TTC549 (cell line): ENCODE results near the gene GJC2.

Source experiments
- FAIRE-seq: peaks from 2 replicates; lab custom pipeline; 2012; peaks lifted over from hg19 to GRCh38; lab: Jason Lieb, UNC

The GJC2 gene

DNA sequence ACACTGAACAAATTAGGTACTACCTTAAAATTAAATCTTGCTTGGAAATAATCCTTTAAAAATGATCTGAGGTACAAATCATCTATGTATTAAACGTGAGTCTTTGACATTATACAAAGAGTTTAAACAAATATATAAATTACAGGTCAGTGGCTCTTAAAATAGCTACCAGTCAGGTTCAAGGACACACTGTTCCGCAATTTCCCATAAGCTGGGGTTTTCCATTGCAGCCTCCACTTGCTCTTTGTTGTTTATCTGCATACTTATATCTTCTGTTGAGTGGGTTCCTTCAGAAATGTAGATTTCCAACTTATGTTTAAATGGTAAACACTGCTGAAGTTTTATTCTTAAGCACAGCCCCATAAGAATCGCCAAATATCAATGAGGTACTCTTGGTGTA is 34.9 kb upstream of the GJC2 start:
- FAIRE-seq = peak; percentile 64

DNA sequence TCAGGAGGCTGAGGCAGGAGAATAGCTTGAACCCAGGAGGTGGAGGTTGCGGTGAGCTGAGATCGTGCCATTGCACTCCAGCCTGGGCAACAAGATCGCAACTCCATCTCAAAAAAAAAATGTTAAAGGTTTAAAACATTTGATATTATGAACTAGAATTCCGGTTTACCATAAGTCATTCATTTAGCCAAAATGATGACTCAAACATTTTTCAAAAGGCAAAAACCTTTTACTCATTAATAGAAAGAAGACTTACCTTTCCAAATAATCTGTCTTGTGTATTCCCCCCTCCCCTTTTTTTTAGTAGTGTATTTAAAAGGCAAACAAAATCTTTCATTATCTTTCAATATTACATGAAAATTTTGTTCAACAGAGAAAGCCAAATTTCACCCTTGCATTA is 32.4 kb upstream of the GJC2 start:
- no peak for FAIRE-seq

DNA sequence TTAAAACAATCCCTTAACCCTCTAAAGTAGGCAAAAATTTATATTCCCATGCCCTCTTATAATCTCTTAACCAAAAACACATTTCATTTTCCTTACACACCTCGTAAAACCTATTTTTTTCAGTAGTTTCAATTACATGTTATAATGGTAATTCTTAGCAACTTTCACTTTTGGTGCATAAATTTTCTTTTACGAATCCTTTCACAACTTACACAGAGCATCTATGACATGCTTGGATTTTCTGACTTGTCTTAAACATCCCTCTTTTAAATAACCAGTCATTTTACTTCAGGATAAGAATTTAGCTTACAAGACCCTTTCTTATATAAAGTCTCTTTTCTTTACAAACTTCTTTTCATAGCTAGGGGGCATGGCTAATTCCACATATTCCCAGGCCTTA is 31.7 kb upstream of the GJC2 start:
- FAIRE-seq = no peak

DNA sequence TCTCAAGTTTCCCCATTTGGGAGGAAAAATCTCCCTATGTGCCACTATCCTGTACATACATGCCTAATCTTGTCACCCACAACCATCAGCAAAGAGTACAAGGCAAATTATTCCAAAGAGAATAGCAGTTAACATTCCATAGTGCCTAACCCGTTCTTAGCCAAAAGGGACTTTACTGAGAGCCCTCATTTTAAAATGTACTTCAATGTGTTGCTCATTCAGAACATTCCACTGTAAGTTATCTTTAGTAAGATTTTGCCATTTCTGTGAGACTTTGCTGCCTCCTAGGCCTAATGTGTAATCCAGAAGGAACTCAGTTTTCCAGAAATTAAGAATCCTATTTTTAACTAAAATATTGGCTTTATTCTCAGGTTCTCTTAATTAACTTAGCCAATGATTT is 29.4 kb upstream of the GJC2 start:
- no peak for FAIRE-seq

DNA sequence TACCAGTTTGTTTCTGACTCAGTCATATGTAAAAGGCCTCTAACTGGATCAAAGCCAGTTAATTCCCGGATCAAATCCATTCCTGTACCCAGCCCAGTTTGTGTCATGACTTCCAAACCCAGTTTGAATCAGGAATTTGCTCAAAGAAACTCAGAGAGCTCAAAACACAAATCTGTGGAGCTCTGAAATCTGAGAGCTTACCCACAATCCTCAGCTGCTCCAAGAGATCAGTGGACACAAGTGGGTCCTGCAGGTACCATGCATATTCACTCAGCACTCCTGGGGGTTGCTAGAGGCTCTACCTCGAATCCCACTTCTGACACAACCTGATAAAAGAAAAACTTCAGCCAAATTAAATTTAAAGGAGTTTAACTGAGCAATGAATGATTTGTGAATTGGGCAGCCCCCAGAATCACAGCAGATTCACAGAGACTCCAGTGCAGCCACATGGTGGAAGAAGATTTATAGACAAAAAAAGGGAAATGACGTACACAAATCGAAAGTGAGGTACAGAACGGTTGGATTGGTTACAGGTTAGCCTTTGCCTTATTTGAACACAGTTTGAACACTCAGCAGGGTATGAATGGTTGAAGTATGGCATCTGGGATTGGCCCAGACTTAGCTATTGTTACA is 28.8 kb upstream of the GJC2 start:
- FAIRE-seq = no peak

DNA sequence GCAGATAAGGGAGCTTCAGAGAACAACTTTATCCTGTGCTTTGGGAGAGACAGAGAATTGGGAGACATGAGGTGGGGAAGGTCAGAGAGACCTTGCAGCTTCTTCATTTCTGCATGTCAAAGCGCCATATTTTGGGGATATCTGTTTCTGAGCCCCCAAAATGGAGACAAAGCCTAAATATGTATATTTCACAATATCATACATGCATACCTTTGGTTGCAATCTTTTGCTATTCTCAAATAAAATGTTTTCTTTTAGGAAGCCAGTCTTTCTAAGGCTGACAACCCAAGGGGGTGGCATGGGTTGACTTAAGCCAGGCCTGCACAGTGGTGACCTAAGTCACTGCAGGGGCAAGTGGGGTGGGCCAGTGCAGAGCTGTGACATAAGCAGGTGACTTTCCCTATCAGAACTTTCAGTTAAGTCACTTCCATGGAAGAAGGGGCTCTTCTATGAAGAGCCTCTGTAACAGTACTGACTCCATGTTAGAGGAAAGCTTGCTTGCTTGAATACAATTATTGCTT is 26.7 kb upstream of the GJC2 start:
- no peak for FAIRE-seq

DNA sequence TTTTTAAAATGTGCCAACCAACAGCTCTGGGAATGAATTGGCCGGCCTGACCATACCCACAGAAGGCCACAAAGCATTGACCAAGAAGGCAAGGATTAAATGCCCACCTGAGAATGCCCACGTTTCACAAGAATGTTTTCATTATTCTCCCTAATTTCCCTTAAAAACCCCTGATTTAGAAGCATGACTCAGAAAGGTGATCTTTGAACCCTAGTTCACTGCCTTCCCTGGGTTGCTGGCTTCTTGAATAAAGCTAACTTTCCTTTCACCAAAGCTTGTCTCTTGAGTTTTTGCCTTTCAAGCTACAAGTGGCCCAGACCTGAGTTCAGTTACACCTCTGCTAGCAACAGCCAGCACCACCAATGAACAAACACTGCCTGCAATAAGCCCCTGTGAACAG is 26.2 kb upstream of the GJC2 start:
- FAIRE-seq = no peak

DNA sequence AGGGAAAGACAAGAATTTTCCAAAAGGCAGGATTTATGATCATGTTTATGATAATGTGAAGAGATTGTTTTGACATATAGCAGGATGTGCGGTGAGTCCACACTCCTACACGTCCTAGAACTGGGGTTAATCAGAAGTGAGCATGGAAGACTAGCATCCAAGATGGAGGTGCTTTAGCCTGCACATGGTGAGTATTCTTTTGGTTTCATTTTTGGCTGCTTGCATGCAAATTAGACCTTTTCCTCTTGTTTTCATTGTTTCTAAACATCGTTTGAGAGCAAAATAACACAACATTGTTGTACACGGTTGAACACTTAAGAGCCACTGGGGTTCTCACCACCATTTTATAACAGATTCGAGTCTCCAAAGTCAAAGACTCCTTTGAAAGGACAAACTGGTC is 24.5 kb upstream of the GJC2 start:
- FAIRE-seq = no peak

DNA sequence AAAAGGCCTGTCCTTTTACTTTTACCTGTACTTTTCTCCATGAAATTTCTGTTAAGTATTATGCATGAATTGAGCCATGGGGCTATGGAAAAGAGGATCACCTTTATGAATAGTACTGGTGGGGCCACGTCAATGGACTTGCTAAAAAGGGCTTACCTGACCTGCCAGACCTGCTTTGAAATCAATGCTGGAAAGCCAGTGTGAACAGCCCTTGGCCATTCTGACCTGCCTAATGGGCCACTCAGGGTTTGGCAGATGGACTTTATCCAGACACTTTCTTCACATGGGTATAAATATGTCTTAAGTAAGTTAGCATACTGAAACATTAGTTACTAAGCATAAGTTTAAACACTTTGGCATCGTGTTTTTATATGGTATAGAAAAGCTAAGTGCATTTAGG is 18.0 kb upstream of the GJC2 start:
- no peak for FAIRE-seq

DNA sequence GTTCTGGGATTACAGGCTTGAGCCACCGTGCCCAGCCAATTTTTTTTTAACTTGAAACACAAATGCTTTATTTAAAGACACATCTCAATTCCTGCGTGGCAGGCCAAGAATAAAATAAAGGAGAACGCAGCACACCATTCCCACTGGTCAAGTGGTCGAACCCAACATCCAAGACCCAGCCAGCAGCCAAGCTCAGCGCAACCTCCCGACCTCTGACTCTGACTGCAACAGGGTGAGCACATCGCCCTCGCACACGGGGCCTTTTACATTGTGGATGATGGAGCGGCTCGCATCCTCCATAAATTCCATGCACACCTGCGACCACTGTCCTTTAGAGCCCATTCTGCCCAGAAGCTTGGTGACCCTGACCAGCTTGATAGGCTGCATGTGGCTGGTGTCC is 15.1 kb upstream of the GJC2 start:
- no peak for FAIRE-seq

DNA sequence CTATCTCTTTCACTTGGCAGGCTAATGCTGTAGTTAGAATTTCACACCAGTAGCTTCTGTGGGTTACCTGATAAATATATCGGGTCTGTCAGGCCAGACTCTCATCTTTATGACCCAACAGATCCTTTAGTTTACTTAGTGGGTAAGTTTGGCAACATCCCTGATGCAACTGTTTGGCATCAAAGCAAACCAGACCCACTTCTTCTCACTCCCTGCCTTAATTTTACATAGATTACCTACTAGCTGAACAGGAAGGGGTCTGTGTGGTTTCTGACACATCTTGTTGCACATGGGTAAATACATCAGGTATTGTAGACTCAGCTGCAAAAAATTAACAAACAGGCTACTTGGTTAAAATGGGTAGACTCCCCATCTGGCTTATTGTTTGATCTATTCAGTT is 12.8 kb upstream of the GJC2 start:
- no peak for FAIRE-seq

DNA sequence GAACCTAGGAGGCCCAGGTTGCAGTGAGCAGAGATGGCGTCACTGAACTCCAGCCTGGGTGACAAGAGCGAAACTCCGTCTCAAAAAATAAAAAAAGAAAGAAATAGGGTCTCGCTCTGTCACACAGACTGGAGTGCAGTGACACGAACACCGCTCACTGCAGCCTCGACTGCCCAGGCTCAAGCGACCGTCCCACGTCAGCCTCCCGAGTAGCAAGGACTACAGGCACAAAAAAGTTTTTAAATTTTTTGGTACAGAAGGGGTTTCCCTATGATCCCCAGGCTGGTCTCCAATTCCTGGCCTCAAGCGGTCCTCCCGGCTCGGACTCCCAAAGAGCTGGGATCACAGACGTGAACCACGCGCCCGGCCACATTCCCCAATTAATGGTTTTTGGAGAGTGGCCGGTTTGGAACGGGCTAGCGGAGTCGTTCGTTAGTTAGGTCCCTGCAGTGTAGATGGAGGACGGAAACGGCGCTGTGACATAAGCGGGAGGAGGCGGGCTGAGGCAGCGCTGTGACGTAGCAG is 10.3 kb upstream of the GJC2 start:
- no peak for FAIRE-seq

DNA sequence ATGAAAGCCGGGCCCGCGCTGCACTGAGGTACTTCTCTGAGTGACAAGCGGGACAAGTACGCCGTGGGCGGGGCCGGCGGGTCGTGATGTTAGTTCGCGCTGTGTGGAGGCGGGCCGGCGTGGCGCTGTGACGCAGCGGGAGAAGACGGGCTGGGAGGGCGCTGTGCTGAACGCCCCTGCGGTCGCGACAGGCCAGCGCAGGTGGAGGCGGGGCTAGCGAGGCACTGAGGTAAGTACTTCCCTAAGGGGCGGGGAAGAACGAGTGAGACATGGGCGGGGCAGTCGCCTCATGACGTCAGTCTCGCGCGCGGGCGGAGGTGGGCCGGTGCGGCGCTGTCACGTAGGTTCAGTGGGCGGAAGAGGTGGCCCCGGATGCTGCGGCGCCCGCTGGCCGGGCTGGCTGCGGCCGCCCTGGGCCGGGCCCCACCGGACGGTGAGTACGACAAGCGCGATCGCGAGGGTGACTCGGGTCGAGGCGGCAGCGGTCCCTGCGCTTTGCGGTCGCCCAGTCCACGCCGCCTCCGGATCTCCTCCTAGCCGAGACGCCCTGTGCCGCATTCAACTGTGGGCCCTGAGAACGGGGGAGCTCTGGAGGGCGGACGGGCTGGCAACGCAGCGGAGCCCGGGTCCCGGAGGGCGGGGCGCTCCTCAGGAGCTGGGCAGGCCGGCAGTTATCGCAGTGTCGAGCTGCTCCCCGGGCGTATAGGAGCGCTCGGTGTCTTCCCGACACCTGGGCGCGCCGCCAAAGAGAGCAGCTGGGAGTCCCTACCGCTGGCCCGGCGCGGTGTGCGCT is 9.6 kb upstream of the GJC2 start, which contains the start of gene GUK1:
Gene GUK1, plus strand, starts transcription at position 349 of the 793 bp plus-strand sequence. Its CDS starts 24 bp downstream, at position 373.
- FAIRE-seq = peak; percentile 99

DNA sequence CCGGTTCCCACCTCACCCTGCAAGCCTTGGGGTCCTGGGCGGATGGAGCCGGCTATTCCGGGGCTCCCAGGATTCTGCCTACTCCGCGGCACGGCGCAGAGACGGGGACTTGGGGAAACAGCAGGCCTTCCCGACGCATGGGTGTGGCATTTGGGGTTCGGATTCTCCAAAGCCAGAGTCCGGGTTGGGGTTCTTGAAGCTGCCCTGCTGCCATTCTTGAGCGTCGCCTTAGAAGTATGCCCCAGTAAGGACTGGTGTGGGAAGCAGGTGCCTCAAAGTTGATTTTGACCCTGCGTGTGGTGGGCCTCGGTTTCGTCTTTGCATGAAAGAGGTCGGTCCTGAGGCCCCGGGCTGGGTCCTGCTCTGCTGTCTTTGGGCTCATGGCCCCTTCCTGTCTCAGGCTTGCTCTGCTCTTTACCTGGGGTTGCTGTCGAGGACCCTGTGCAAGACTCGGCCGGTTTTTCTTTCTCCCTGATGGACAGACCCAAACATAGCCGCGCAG is 9.0 kb upstream of the GJC2 start:
- FAIRE-seq = no peak

DNA sequence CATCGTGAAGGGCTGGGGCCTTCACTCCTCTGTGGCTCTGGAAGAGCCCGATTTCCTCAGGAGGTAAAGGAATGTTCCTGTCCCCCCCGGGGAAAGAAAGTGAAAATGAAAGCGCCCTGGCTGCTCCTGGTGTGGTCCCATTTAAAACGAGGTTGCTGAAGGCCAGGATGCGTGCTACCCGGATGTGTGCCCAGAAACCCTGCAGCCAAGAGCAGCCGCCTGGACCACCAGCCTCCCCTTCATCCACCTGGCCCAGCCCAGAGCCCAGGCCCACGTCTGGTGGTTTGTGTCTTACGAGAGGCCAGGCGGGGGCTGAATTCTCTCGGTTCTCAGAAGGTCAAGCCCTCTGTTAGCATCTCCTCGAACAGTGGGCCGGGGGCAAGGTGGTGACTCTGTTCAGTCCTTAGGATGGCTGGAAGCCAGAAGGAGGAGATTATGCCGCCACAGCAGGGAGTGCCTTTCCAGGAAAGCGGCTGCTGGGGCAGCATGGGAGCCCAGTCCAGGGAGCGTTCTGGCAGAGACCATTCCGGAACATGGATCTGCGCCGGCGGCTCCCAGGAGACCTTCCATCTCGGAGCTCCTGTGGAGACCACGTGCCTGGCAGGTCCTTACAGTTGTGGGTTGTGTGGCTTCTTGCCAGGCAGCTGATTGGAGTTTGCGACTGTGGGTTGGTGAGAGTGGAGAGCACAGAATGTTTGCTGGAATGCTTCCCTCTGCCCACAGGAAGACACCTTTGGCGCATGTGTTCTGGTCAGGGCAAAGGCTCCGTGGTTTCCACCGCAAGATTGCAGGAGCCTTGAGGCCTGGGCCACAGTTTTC is 8.3 kb upstream of the GJC2 start:
- FAIRE-seq = no peak

DNA sequence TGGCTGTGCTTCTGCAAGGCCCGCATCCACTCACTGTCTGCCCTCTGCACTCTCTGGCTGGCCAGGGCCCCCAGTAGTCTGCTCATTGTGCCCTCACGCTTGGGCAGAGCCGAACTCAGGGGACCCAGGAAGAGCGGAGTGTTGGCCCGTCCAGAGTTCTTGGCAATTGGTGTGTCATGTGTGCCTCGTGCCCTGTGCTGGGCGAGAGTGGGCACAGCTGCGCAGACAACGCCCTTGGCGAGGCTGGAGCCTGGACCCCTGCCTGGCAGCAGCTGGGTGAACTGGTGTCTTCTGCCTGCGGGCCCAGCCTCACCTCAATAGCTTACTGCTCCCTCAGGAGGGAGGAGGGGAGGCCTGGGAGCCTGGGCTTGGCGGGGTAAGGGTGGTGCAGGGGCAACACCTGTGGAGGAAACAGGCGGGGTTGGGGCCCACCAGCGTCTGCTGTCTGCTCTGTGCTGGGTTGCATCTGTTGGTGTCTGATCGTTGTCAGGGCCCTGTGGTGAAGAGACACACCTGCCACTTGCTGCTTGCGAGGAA is 7.5 kb upstream of the GJC2 start:
- no peak for FAIRE-seq

DNA sequence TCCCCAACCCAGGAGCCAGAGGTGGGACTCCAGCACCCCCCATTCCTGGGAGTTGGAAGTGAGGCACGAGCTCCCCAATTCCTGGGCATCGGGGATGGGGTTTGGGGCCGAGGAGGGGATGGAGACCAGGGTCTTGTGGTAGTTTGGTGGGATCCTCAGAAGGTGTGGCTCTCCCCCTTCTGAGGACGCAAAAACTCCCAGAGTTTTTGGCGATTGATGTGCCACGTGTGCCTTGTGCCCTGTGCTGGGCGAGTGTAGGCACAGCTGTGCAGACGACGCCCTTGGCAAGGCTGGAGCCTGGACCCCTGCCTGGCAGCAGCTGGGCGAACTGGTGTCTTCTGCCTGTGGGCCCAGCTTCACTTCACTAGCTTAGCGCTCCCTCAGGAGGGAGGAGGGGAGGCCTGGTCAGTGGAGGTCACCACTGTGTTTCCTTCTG is 7.0 kb upstream of the GJC2 start:
- FAIRE-seq = no peak

DNA sequence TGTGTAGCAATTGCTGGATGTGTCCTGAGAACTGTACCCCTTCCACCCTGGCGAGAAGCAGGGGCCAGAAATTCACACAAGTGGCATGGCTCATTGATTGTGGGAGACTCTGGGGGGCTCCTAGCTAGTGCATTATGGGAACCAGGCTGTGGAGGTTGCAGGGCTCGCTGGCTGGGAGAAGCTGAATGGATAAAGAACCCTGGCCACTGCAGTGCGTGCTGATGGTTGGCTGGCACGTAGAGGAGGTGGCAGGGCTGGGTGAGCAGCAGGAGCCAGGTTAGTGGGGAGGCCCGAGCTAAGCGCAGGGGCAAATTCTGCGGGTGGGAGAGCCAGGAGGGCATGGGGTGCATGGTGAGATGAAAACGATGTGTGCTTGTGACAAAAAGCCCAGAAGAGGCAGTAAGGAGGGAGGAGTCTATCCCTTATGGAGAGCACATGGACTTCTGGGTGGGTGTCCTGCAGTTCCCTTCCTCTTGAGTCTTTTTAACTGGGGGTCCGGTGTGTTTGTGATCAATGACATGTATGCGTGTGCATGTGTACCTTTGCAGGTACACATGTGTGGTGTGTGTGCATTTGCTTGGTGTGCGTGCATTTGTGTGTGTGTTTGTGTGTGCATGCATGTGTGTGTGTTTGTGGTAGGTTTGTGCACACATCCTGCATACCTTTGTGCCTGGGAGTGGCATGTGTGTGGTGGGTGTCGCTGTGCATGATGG is 6.1 kb upstream of the GJC2 start:
- FAIRE-seq = no peak

DNA sequence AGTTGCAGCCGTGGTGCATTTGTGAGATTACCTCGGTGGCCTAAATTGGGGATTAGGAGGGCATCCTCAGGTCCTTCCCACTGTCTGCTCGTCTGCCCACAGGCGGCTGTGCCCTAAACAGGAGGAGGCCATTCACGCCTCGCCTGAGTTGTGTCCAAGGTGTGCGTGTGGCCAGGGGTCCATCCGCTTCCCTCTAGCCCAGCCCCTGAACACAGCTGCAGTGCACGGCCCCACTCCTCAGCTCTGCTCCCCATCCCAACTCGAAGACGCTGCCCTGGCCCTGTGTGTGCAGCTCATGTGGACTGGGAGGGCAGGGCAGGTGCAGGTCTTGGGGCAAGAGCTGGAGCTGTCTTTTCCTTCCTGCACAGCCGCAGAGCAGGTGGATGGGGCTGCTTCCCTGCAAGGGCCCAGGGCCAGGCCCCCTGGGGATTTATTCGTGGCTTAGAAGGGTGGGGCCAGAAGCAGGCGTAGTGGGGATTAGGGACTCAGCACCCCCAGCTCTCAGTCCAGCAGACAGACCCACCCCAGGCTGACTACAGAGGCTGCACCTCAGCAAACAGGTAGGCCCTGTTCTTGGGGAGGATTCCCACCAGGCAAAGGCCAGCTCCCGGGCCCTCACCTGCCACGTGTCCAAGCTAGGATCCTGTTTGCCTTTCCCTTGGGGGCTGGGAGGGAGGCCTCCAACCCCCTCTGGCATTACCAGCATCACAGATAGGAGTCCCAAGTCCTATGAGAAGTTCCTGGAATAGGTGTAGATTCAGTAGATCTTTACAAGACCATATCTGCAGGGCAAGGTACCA is 5.3 kb upstream of the GJC2 start:
- FAIRE-seq = no peak

DNA sequence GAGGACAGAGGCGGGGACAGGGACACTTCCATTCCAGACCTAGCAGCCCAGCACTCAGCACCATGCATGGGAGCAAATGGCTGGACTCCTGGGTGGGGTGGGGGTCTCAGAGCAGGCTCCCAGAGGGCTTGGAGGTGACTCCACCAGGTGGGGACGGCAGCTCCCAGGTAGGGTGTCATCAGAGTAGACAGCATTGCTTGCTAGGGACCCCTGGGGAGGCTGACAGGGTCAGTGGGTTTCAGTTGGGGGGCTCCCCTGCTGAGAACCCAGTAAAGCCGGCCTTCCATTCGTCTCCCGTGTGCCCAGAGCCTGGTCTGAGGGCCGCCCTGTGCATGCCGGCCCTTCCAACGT is 4.8 kb upstream of the GJC2 start:
- no peak for FAIRE-seq
